ENCODE data around the gene PDX1. TPM values are rescaled to one million over a fixed set of nuclear protein-coding genes. Genes with fewer than 3 reads are reported as not detected.

The PDX1 gene
- total and polyA plus RNA-seq, 8 donors = not detected

Other genes starting within 250 kb of the PDX1 start
- not detected for gene GSX1, start 127.5 kb upstream of the PDX1 start, total RNA-seq
- not detected for gene GSX1, start 127.5 kb upstream of the PDX1 start, polyA plus RNA-seq (ENCODE audit: insufficient read length in 6 of 6)
- gene CDX2, start 49.3 kb downstream of the PDX1 start, total RNA-seq = not detected
- gene CDX2, start 49.3 kb downstream of the PDX1 start, polyA plus RNA-seq (ENCODE audit: insufficient read length in 6 of 6) = not detected
- not detected for gene URAD, start 68.7 kb downstream of the PDX1 start, total RNA-seq
- gene URAD, start 68.7 kb downstream of the PDX1 start, polyA plus RNA-seq (ENCODE audit: insufficient read length in 6 of 6) = not detected
- gene FLT3, start 180.6 kb downstream of the PDX1 start, total RNA-seq = 1 to 10 TPM in 1 of 2 donors, under 1 TPM in 1; 0.90 to 1.9 TPM
- gene FLT3, start 180.6 kb downstream of the PDX1 start, polyA plus RNA-seq (ENCODE audit: insufficient read length in 6 of 6) = under 1 TPM; 0.21 to 0.56 (median 0.42) TPM
- 10 to 100 TPM; 24.1 to 30.5 TPM for gene PAN3, start 218.5 kb downstream of the PDX1 start, total RNA-seq
- gene PAN3, start 218.5 kb downstream of the PDX1 start, polyA plus RNA-seq (ENCODE audit: insufficient read length in 6 of 6) = 10 to 100 TPM; 52.7 to 63.2 (median 55.9) TPM